ENCODE measurements around the gene INPP4B. TPM values are rescaled to one million over a fixed set of nuclear protein-coding genes. Genes with fewer than 3 reads are reported as not detected.

Gene INPP4B
- total RNA-seq, 1 experiment from 2014 or later, result 0.07 TPM

DNA sequence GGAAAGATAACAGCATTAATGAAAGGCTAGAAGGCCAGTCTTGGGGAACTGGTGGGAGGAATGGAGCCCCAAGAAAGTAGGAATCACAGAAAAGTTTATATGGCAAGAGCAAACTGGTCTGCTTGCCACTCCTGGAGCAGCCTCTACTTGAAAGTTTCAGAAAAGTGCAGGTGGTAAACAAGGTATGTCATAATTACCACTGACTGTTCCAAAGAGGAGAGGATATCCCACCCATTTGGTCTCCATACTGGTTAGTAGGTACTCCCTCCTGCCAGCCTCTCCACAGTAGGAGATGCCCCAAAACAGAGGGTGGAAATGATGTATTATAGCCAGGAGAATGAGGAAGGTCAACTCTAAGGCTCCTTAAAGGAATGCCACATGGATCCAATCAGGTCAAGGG lies 145.1 kb downstream of the INPP4B start:
- Histone ChIP-seq H4K8ac (replicated peaks; ENCODE audit: insufficient read length, low read depth, low read length) (no peak overlapping the region), H4K91ac (ENCODE audit: insufficient read length, low read depth, low read length) (no peak overlapping the region), H3K79me2 (ENCODE audit: insufficient read depth, low read length) (no peaks in the 10 kb centered on the region), H3K79me1 (ENCODE audit: insufficient read depth, low read depth, low read length, poor library complexity, severe bottlenecking) (no peaks in the 10 kb centered on the region), H3T11ph (ENCODE audit: low read length) (no peak overlapping the region), H3K4me1 (ENCODE audit: insufficient read depth, low read length) (no peaks in the 10 kb centered on the region), H2AK5ac (ENCODE audit: insufficient read length, low read length) (no peak overlapping the region), H3K27me3 (ENCODE audit: insufficient read depth, low read length) (no peaks in the 10 kb centered on the region), H3K9ac (ENCODE audit: extremely low read depth, insufficient read length, low read length) (no peak overlapping the region), H2BK120ac (ENCODE audit: low read depth, low read length, poor library complexity, severe bottlenecking) (no peak overlapping the region), H2AFZ (ENCODE audit: low read length) (no peak overlapping the region), H3K4me2 (ENCODE audit: insufficient read depth, insufficient read length, low read length) (no peak overlapping the region), H3K23ac (ENCODE audit: insufficient read length, low read depth, low read length) (no peak overlapping the region), H3K18ac (ENCODE audit: insufficient read length, low read depth, low read length) (no peak overlapping the region), H3K23me2 (ENCODE audit: insufficient read length, low read depth, low read length, poor library complexity, severe bottlenecking) (no peaks in the 10 kb centered on the region), H3K27ac (ENCODE audit: insufficient read length, low read depth, low read length) (no peak overlapping the region), H2BK15ac (ENCODE audit: low read depth, low read length) (no peak overlapping the region), H2BK20ac (ENCODE audit: low read depth, low read length, poor library complexity, severe bottlenecking) (no peak overlapping the region), H3K9me3 (ENCODE audit: control insufficient read depth, low read depth, low read length) (no peaks in the 10 kb centered on the region), H3K14ac (ENCODE audit: insufficient read depth, low read length) (no peak overlapping the region), H2BK5ac (ENCODE audit: insufficient read length, low read length) (no peak overlapping the region), H2BK12ac (ENCODE audit: insufficient read length, low read depth, low read length) (no peak overlapping the region), H3K56ac (ENCODE audit: insufficient read length, low read depth, low read length) (no peak overlapping the region), H4K5ac (ENCODE audit: insufficient read length, low read depth, low read length) (no peak overlapping the region), H4K20me1 (ENCODE audit: control insufficient read depth, insufficient read depth, insufficient read length) (no peaks in the 10 kb centered on the region), H3K4ac (ENCODE audit: low read depth, low read length) (no peak overlapping the region)
- Mint-ChIP-seq H3K27ac (no peak overlapping the region), H3K27me3 (ENCODE audit: low read depth) (no peaks in the 10 kb centered on the region), H3K36me3 (ENCODE audit: insufficient read depth in 1 of 3, low read depth in 3 of 3) (no peaks in the 10 kb centered on the region), H3K9me3 (no peaks in the 10 kb centered on the region; a peak in 1 of 5 replicates), H3K4me3 (no peak overlapping the region), H3K4me1 (no peaks in the 10 kb centered on the region)
- DNase-seq, result no peak
- TF ChIP-seq, protein P1, sequence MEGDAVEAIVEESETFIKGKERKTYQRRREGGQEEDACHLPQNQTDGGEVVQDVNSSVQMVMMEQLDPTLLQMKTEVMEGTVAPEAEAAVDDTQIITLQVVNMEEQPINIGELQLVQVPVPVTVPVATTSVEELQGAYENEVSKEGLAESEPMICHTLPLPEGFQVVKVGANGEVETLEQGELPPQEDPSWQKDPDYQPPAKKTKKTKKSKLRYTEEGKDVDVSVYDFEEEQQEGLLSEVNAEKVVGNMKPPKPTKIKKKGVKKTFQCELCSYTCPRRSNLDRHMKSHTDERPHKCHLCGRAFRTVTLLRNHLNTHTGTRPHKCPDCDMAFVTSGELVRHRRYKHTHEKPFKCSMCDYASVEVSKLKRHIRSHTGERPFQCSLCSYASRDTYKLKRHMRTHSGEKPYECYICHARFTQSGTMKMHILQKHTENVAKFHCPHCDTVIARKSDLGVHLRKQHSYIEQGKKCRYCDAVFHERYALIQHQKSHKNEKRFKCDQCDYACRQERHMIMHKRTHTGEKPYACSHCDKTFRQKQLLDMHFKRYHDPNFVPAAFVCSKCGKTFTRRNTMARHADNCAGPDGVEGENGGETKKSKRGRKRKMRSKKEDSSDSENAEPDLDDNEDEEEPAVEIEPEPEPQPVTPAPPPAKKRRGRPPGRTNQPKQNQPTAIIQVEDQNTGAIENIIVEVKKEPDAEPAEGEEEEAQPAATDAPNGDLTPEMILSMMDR (conservative IDR thresholded peaks at IDR 0.05), result no peak

All from H9 (cell line).